ENCODE results near the gene NHLRC4.

The NHLRC4 gene

DNA sequence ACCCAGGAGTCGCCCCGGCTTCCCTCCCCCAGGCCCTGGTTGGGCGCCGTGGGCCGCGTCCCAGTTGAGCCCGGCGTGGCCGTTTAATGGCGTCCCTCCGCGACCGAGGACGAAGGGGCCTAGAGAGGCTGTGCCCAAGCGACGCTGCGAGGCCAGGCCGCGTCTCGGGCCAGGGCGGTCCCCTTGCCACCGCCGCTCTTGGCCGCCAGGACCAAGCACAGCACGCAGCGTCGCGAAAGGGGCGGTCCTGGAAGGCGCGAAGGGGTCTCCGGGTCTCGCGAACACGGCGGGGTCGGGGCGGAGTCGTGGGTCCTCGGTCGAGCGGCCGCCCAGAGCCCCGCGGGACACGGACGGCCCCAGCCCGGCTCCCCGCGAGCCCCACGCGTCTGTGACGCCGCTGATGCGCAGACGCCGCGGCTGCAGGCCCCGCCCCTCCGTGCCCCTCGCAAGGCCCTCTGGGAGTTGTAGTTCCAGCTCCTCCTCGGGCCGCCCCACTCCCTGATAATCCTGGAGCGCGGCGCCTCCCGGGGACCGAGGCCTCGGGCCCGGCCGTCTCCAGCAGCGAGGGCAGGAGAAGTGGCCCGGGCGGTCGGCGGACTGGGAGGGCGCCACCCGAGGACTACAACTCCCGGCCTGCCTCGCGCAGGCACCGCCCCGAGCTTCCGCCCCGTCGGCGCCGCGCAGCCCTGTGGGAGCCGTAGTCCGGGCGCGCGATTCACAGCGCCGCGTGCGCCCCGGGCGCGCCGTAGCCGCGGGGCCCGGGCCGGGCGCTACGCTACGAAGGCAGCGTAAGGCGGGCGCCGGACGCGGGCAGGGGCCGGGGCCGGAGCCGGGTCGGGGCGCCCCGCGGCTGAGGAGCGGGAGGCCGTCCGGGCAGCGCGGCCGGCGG, 39.5 kb upstream of the NHLRC4 start, which contains the start of gene CAPN15:
TSS of gene CAPN15 (plus strand) at position 698 of the 889 bp plus-strand sequence. CDS start 19,127 bp downstream, outside the sequence.
- H3K79me2 ChIP-seq (ENCODE audit: insufficient read depth, low read depth) = peaks cover 58% of the 10 kb centered on the region
- peak within 1 kb of the TSS; percentile 90 for H3K9ac ChIP-seq
- H4K20me1 ChIP-seq (ENCODE audit: insufficient read depth) = peaks cover 11% of the 10 kb centered on the region
- H3K4me3 ChIP-seq (IDR thresholded peaks at IDR 0.05; ENCODE audit: insufficient read depth, low read depth, low read length) = no peak within 1 kb of the TSS
- H3K27me3 ChIP-seq (ENCODE audit: insufficient read depth, low read depth) = no peaks in the 10 kb centered on the region
- H2AFZ ChIP-seq (ENCODE audit: low read depth) = peak within 1 kb of the TSS; percentile 71
- peaks cover 40% of the 10 kb centered on the region for H3K4me1 ChIP-seq (ENCODE audit: low read depth, poor library complexity, severe bottlenecking)
- peak within 1 kb of the TSS; percentile 88 for H3K27ac ChIP-seq
- TF ChIP-seq, protein P1, sequence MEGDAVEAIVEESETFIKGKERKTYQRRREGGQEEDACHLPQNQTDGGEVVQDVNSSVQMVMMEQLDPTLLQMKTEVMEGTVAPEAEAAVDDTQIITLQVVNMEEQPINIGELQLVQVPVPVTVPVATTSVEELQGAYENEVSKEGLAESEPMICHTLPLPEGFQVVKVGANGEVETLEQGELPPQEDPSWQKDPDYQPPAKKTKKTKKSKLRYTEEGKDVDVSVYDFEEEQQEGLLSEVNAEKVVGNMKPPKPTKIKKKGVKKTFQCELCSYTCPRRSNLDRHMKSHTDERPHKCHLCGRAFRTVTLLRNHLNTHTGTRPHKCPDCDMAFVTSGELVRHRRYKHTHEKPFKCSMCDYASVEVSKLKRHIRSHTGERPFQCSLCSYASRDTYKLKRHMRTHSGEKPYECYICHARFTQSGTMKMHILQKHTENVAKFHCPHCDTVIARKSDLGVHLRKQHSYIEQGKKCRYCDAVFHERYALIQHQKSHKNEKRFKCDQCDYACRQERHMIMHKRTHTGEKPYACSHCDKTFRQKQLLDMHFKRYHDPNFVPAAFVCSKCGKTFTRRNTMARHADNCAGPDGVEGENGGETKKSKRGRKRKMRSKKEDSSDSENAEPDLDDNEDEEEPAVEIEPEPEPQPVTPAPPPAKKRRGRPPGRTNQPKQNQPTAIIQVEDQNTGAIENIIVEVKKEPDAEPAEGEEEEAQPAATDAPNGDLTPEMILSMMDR (conservative IDR thresholded peaks at IDR 0.05; ENCODE audit: low read depth, low read length) = no peak
- peak within 1 kb of the TSS; percentile 100 for H3K4me2 ChIP-seq
- H3K36me3 ChIP-seq (ENCODE audit: insufficient read depth) = no peaks in the 10 kb centered on the region

DNA sequence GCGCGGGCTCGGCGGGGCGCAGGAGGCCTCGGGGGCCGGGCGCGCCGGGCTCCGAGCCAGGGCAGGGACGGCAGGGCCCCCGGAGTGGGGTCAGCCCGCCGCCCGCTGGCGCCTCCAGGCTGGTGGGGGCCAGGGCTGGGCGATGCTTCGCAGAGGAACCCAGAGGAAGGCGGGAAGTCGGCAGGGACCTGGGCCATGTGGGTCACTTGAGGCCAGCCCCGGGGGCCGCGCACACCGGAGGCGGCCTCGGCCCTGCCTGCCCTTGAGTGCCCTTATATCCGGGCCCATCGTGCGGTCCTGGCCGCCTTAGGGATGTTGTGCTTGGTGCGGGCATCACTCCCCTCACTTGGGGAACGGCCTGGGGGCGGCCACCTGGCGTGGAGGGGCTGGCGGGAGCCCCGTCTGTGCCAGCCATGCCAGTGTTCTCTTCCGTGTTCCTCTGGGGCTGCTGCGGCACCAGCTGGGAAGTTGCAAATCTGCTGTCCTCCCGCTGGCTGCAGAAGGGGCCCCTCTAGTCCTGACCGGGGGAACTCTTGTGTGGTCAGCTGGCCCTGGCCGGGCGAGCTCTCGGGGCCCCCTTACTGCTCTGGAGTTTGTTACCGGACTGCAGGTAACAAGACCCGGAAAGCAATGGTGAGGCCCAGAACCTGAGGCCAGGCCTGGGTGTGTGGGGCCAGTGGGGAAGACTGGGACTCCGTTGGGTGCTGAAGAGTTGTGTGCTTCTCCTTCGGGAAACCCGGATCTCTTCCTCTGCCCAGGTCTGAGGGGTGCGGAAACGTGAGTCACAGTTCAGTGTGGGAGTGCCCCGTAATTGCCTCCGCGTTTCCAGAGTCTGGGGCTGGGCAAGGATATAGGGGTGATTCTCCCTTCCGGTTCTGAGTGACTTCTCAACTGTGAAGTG, 38.4 kb upstream of the NHLRC4 start:
- Histone ChIP-seq H4K20me1 (ENCODE audit: insufficient read depth) (peaks cover 11% of the 10 kb centered on the region), H3K27me3 (ENCODE audit: insufficient read depth, low read depth) (no peaks in the 10 kb centered on the region), H2AFZ (ENCODE audit: low read depth) (no peak overlapping the region; the same call in 1 of the 2 replicates), H3K4me2 (peak overlapping the region; percentile 93), H3K4me1 (ENCODE audit: low read depth, poor library complexity, severe bottlenecking) (peaks cover 42% of the 10 kb centered on the region), H3K4me3 (IDR thresholded peaks at IDR 0.05; ENCODE audit: insufficient read depth, low read depth, low read length) (no peak overlapping the region), H3K27ac (peak overlapping the region; percentile 52), H3K9ac (peak overlapping the region; percentile 88), H3K36me3 (ENCODE audit: insufficient read depth) (no peaks in the 10 kb centered on the region), H3K79me2 (ENCODE audit: insufficient read depth, low read depth) (peaks cover 69% of the 10 kb centered on the region)
- TF ChIP-seq, protein P1 (conservative IDR thresholded peaks at IDR 0.05; ENCODE audit: low read depth, low read length) = no peak

DNA sequence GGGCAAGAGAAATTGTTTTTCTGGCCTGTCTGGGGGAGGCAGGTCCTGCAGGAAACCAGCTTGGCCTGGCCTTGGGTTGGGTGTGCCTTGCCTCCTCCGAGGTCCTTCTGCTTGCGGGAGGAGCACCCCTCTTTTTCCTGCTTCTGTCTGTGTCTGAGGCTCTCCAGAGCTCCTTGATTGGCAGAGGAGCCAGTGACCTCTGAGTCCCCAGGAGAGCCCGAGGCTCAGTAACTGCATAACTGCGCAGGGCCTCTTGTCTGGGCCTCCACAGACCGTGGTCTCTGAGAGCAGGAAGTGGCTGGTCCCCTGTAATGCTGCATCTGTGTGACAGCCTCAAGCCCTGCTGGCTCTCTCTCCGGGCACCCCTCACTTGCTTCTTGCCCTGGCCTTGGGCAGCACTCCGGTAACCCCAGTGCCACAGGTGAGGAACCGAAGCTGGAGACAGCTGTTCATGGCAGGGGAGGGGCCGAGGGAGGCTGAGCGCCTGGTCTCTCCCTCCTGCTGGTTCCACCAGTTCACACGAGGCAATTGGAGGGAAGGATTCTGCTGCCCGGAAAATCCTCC, 37.7 kb upstream of the NHLRC4 start:
- TF ChIP-seq, protein P1 (conservative IDR thresholded peaks at IDR 0.05; ENCODE audit: low read depth, low read length) = no peak

More for the DNA sequence above, 37.7 kb upstream of the NHLRC4 start:
- H3K9ac ChIP-seq = peak overlapping the region; percentile 88
- peaks cover 77% of the 10 kb centered on the region for H3K79me2 ChIP-seq (ENCODE audit: insufficient read depth, low read depth)
- H3K4me2 ChIP-seq = peak overlapping the region; percentile 93
- H3K27me3 ChIP-seq (ENCODE audit: insufficient read depth, low read depth) = no peaks in the 10 kb centered on the region
- no peak overlapping the region for H3K4me3 ChIP-seq (IDR thresholded peaks at IDR 0.05; ENCODE audit: insufficient read depth, low read depth, low read length)
- H3K36me3 ChIP-seq (ENCODE audit: insufficient read depth) = no peaks in the 10 kb centered on the region
- peaks cover 11% of the 10 kb centered on the region for H4K20me1 ChIP-seq (ENCODE audit: insufficient read depth)
- H3K4me1 ChIP-seq (ENCODE audit: low read depth, poor library complexity, severe bottlenecking) = peaks cover 42% of the 10 kb centered on the region
- no peak overlapping the region for H2AFZ ChIP-seq (ENCODE audit: low read depth)
- peak overlapping the region; percentile 52; the same call in 1 of the 2 replicates for H3K27ac ChIP-seq
